Activated CD4-positive, alpha-beta T cell treated with anti-CD3 and anti-CD28 coated beads, Interleukin-2, Interleukin-4, amounts not matched to agents 100 ng/mL and 50 ng/mL, durations not matched to agents 16 hours and 8 hours (primary cell): Measurements from ENCODE around the gene SYNJ2.

Experiments used
- DNase-seq: peaks from one replicate; pipeline ENCODE4 v3.0.0-alpha.2; 2020; ENCODE audit warnings: low spot score

Gene SYNJ2

DNA sequence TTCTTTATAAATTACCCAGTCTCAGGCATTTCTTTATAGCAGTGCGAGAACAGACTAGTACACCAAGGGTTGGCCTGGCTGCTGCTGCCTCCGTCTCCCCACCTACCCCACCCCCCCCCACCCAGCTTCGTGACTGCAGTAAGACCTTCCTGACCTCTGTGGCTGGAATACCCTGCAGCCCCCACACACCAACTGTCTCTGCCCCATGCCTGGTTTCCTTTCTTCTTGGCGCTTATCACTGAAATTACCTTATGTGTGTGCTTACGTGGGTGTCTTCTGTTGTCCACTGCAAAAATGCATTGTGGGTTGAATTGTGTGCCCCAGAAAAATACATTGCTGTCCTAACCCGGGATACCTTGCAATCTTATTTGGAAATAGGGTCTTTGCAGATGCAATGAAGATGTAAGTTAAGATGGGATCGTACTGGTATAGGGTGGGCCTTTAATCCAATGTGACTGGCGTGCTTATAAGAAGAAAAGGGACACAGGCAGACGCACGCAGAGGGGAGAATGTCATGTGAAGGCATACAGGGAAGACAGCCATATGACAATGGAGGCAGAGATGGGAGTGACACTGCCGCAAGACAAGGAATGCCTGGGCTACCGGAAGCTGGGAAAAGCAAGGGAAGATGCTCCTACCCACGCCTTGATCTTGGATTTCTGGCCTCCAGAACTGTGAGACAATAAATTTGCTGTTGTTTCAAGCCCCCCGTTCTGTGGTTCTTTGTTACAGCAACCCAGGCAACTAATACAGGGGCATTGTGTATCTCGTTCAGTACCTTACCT lies 15.4 kb downstream of the SYNJ2 start:
- no peak for DNase-seq

- DNase-seq = no peak
Observed at GRCh38 chr6:157997893-157998608, 16.4 kb downstream of the SYNJ2 start.

DNA sequence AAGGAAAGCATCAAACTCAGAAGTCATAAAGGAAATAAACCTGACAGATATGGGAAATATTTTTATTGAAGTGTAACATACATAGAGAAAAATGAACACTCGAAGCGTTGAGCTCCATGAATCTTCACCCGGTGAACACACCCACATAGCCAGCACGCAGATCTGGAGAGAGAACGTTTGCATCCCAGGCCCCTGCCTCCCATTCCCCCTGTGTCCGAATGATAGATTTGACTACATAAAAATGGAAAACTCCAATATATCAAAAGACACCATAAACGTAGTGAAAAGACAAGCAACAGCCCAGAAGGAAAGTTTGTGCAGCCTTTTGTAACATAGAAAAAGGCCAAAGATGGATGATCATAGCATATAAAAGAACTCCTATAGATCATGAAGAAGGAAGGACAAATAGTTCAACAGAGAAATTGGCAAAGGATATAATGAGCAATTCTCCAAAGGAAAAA lies 17.1 kb downstream of the SYNJ2 start:
- DNase-seq = no peak

DNA sequence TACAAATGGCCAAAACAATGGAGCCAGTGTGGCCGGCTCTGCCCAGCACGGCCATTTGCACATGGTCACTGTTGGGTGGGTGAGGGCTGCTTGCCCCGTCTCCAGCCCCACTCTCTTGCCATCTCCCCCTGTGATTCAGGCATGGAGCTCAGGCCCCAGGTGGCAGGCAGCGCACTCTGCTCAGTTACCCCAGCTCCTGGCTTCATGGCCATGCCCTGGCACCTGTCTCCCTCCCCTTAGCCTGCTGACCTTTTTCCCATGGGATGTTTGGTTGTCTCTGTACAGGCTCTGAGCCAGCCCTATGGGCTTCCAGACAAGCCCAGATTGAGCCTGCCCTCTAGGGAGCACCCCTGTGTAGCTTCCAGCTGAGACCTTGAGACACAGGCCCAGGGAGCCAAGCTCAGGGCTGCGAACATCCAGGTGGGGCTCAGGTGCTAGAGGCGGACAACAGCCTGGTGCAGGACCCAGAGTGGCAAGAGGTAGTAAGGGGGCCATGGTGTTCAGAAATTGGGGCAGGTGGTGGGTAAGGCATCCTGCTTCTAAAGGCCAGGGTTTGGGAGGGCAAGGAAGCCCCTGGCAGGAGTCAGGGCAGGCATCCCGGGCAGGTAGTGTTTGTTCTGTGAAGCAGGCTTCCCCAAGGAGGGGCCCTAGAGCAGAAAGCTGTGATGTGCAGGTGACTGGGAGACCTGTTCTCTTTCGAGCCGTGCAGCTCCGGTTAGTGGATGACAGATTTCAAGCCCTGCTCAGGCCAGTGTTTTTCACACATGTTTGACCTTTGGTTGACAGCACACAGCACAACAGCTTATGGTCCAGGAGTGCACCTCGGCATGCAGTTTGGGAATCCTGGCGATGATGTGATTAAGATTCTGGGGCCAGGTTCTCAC lies 17.7 kb downstream of the SYNJ2 start:
- no peak for DNase-seq

GRCh38 chr6:158000530-158001307 lies 19.1 kb downstream of the SYNJ2 start:
- no peak for DNase-seq

DNA sequence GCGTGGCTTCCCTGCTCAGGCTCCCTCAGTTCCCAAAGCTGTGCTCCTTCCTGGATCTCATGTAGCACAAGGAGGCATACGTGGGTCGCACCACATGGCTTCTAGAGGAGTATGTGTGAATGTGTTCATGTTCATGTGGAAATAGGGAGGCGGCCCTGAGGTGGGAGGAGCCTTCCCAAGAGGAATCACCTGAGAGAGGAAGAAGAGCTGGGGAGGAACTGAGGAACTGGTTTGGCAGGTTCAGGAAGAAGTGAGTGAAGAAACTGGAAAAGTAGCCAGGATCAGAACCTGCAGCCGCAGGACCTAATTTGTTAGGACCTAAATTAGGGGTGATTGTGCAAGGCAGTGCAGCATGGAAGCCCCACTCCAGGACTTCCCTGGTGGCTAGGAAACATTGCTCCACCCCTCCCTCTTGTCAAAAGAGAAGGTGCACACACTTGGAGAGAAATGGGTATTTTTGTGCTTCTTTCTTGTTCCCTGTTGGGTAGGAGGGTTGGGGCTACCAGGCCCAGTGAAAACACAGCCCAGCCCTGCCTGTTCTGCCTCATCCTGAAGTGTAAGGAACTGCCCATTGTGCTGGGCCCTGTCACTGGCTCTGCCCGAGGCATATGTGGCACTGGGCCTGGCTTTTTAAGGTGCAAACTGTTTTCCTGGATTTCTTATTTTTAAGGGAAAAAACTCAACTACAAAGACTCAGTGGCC lies 20.7 kb downstream of the SYNJ2 start:
- DNase-seq = no peak

- DNase-seq = no peak
Observed at GRCh38 chr6:158002951-158003853, 21.5 kb downstream of the SYNJ2 start.

DNA sequence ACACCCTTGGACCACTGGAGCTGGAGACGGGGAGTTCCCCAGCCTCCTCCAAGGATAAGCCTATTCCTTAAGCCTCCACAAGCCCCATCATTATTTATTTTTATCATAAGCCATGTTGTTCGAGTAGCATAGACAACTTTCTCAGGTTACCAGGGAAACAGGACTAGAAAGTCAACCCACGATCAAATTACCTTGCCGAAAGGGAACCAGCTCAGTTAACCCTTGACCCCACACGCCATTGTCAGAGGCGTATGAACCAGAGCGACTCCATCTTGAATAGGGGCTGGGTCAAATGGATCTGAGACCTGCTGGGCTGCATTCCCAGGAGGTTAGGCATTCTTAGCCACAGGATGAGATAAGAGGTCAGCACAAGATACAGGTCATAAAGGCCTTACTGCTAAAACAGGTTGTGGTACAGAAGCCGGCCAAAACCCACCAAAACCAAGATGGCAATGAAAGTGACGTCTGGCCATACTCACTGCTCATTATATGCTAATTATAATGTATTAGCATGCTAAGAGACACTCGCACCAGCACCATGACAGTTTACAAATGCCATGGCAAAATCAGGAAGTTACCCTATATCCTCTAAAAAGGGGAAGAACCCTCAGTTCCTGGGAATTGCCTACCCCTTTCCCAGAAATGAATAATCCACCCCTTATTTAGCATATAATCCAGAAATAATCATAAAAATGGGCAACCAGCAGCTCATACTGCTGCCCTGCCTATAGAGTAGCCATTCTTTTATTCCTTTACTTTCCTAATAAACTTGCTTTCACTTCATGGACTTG lies 22.4 kb downstream of the SYNJ2 start:
- no peak for DNase-seq

DNA sequence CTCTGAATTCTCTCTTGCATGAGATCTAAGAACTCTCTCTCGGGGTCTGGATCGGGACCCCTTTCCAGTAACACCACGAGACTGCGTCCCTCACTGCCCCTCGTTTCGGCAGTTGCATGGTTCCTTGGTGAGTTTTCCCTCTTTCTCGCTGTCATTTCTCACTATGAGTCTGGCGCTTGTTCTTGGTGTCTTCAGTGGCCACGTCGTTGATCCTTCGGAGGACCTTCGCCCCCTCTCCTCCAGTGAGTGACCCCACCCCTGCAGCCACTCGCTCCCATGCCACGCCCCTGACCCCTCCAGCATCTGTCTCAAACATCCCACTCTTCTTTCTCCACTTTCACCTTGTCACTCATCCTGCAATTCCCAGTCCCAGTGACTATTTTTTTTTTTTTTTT lies 23.0 kb downstream of the SYNJ2 start:
- DNase-seq = no peak

DNA sequence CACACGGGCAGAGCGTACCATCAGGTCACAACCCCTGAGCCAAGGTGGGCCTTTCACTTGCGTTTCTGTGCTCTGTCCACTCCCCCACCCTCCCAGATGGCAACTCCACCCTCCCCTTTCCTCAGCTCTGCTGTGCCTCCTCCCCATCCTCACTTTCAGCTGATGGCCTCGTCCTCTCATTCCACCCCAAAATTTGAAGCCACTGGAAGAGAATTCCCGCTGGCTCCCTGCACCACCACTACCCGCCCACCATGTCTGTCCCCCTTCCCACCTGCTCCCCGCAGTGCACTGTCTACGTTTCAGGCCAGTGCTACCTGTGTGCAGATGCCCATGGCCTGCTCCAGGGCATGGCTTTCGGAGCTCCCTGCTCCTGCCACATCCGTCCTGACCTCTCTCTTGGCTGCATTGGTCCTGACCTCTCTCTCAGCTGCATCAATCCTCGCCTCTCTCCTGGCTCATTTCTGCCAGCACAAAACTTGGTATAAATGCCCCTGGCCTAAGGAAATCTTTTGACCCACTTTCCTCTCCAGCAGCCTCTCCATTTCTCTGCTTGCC lies 24.0 kb downstream of the SYNJ2 start:
- no peak for DNase-seq

DNA sequence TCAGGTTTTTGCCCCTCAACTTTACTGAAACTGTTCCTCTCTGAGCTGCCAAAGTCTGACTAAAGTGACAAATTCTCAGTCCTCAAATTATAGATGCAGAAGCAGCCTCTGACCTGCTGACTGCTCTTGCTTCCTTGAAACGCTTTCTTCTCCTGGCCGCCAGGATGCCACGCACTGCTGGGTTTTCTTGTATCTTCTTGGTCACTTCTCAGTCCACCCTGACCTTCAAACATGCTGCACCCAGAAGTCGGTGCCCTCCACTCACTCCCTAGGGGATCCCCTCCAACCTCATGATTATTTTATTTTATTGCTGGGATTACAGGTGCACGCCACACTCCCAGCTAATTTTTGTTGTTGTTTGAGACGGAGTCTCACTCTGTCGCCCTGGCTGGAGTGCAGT lies 24.7 kb downstream of the SYNJ2 start:
- DNase-seq = no peak

- no peak for DNase-seq
Observed at GRCh38 chr6:158006821-158007570, 25.3 kb downstream of the SYNJ2 start.

DNA sequence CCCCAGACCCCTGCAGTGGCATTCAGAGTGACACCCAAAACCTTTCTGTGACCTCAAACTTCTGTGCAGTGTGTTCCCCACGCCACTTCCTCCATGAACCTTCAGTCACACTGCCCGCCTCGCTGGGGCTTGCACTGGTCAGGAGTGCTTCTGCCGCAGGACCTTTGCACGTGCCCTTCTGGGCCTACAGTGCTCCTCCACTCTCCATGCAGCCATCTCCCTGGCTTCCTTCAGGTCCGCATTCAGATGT lies 27.1 kb downstream of the SYNJ2 start:
- no peak for DNase-seq

GRCh38 chr6:158009114-158009891 lies 27.6 kb downstream of the SYNJ2 start:
- peak; percentile 42 for DNase-seq

DNA sequence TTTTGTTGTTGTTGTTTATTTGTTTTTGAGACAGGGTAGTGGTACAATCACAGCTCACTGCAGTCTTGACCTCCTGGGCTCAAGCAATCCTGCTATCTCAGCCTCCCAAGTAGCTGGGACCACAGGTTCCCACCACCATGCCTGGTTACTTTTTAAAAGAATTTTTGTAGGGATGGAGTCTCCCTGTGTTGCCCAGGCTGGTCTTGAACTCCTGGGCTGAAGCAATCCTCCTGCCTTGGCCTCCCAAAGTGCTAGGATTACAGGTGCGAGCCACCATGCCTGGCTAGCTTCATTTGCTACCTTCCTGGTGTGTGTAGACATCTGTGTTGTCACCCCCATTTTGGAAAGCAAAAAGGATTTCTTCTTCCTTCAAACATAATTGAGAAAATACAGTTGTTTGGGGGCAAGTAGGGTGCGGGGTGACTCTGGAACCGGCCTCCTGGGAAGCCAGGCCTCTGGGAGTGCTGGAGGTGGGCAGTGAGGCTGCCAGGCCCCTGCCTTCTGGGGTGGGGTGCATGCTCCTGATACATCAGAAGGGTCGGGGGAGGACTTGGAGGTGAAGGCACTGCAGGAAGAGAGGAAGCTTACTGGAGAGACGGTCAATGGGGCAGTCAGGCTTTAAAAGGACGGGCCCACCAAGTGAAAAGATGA lies 28.4 kb downstream of the SYNJ2 start:
- DNase-seq = no peak

DNA sequence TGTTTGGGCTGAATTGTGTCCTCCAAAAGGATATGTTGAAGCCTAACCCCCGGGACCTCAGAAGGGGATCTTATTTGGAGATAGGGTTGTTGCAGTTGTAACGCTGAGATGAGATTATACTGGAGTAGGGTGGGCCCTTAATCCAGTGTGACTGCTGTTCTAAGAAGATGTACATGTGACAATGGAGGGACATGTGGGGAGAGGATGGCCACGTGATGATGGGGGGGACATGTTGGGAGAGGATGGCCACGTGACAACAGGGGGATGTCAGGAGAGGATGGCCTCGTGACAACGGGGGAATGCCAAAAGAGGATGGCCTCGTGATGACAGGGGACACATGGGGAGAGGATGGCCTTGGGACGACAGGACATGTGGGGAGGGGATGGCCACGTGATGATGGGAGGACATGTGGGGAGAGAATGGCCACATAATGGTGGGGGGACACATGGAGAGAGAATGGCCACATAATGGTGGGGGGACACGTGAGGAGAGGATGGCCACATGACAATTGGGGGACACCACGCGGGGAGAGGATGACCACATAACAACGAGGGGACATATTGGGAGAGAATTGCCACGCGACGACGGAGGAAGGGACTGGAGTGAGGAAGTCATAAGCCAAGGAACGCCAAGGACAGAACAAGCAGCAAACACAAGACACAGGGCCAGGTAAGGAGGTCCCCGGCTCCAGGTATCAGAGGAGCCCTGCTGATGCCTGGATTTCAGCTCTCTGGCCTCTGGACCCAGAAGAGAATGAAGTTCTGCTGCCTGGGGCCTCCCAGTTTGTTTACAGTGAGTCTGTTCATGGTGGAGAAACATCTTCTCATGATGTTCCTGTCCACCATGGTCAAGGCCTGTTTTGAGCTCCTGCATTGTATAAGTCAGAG lies 29.2 kb downstream of the SYNJ2 start:
- DNase-seq = no peak
